Measurements from ENCODE around the gene BTN1A1. TPM values are rescaled to one million over a fixed set of nuclear protein-coding genes. Genes with fewer than 3 reads are reported as not detected.

The BTN1A1 gene
- polyA plus RNA-seq (2013, experiment 1 of 2), result 0.04 TPM
- polyA plus RNA-seq (2013, experiment 2 of 2), result 0.04 TPM

- H3K4ac ChIP-seq (ENCODE audit: low read length), result no peak within 1 kb of the TSS
- H3K9ac ChIP-seq (ENCODE audit: low read depth, low read length, poor library complexity), result no peak within 1 kb of the TSS
- no peak within 1 kb of the TSS for H3K4me2 ChIP-seq (ENCODE audit: insufficient read depth, low read length, poor library complexity, severe bottlenecking)
- peaks cover 4 to 76% (median 20%) of the 10 kb centered on the region in 3 experiments for H3K27me3 ChIP-seq (ENCODE audit: control insufficient read depth in 3 of 3, insufficient read depth in 3 of 3, low read depth in 1 of 3, low read length in 3 of 3)
- H3K4me1 ChIP-seq (ENCODE audit: control insufficient read depth in 2 of 2, insufficient read depth in 1 of 2, low read depth in 1 of 2, low read length in 2 of 2), result peaks cover 0 to 7% of the 10 kb centered on the region in 2 donors
- no peak within 1 kb of the TSS for H3K27ac ChIP-seq (replicated peaks; ENCODE audit: low read length)
- H2BK5ac ChIP-seq (ENCODE audit: low read length), result no peak within 1 kb of the TSS
- no peak within 1 kb of the TSS for H3K4me3 ChIP-seq (ENCODE audit: low read length in 2 of 2)
- no peak within 1 kb of the TSS for H2AFZ ChIP-seq (ENCODE audit: low read length)
- DNase-seq (ENCODE audit: low spot score), result no peak
- H3K23ac ChIP-seq (ENCODE audit: low read depth, low read length, poor library complexity), result no peak within 1 kb of the TSS
- H3K14ac ChIP-seq (ENCODE audit: low read length), result no peak within 1 kb of the TSS
- no peaks in the 10 kb centered on the region for H3K36me3 ChIP-seq (replicated peaks in 1 of 2; ENCODE audit: control insufficient read depth in 2 of 2, insufficient read depth in 2 of 2, low read length in 2 of 2)
- H2BK120ac ChIP-seq (ENCODE audit: low read depth, low read length), result no peak within 1 kb of the TSS
- no peak within 1 kb of the TSS for H4K8ac ChIP-seq (ENCODE audit: low read depth, low read length)
- no peak within 1 kb of the TSS for H2BK12ac ChIP-seq (ENCODE audit: low read length)
- H4K91ac ChIP-seq (ENCODE audit: low read depth, low read length, poor library complexity), result no peak within 1 kb of the TSS
- H2BK15ac ChIP-seq (ENCODE audit: low read length), result no peak within 1 kb of the TSS
- H3K79me1 ChIP-seq (ENCODE audit: low read depth, low read length), result no peaks in the 10 kb centered on the region
- H3K18ac ChIP-seq (ENCODE audit: low read length), result no peak within 1 kb of the TSS
- peaks cover 3 to 8% of the 10 kb centered on the region in 2 donors for H3K9me3 ChIP-seq (replicated peaks in 1 of 2; ENCODE audit: control insufficient read depth in 2 of 2, insufficient read depth in 1 of 2, low read depth in 1 of 2, low read length in 2 of 2)
- H2AK5ac ChIP-seq (ENCODE audit: low read depth, low read length), result no peak within 1 kb of the TSS
- no CpG with 5 or more reads among the region's 2 CpGs for WGBS, 2 donors (ENCODE audit: extremely low coverage in 2 of 2, insufficient read length in 2 of 2, insufficient replicate concordance in 1 of 2)
Measured at GRCh38 chr6:26500102-26500501, at the start of gene BTN1A1. BTN1A1 (plus strand) TSS chr6:26500303; CDS start chr6:26501287, 984 bp downstream.

- Histone ChIP-seq H2BK120ac (ENCODE audit: low read depth, low read length) (no peak overlapping the region), H2AFZ (ENCODE audit: low read length) (no peak overlapping the region), H3K4me2 (ENCODE audit: insufficient read depth, low read length, poor library complexity, severe bottlenecking) (no peak overlapping the region), H3K4ac (ENCODE audit: low read length) (no peak overlapping the region), H3K4me3 (ENCODE audit: low read length in 2 of 2) (no peak overlapping the region), H3K36me3 (replicated peaks in 1 of 2; ENCODE audit: control insufficient read depth in 2 of 2, insufficient read depth in 2 of 2, low read length in 2 of 2) (no peaks in the 10 kb centered on the region), H3K4me1 (ENCODE audit: control insufficient read depth in 2 of 2, insufficient read depth in 1 of 2, low read depth in 1 of 2, low read length in 2 of 2) (peaks cover 0 to 1% of the 10 kb centered on the region in 2 donors), H3K14ac (ENCODE audit: low read length) (no peak overlapping the region), H3K79me1 (ENCODE audit: low read depth, low read length) (peaks cover 2% of the 10 kb centered on the region), H3K18ac (ENCODE audit: low read length) (no peak overlapping the region), H2BK5ac (ENCODE audit: low read length) (no peak overlapping the region), H4K8ac (ENCODE audit: low read depth, low read length) (no peak overlapping the region), H3K9me3 (replicated peaks in 1 of 2; ENCODE audit: control insufficient read depth in 2 of 2, insufficient read depth in 1 of 2, low read depth in 1 of 2, low read length in 2 of 2) (no peaks in the 10 kb centered on the region), H3K9ac (ENCODE audit: low read depth, low read length, poor library complexity) (no peak overlapping the region), H4K91ac (ENCODE audit: low read depth, low read length, poor library complexity) (no peak overlapping the region), H3K23ac (ENCODE audit: low read depth, low read length, poor library complexity) (no peak overlapping the region), H3K27ac (replicated peaks; ENCODE audit: low read length) (no peak overlapping the region), H2BK15ac (ENCODE audit: low read length) (no peak overlapping the region), H2BK12ac (ENCODE audit: low read length) (no peak overlapping the region), H2AK5ac (ENCODE audit: low read depth, low read length) (no peak overlapping the region), H3K27me3 (ENCODE audit: control insufficient read depth in 3 of 3, insufficient read depth in 3 of 3, low read depth in 1 of 3, low read length in 3 of 3) (no peaks in the 10 kb centered on the region)
- no CpG with 5 or more reads among the region's 1 CpG for WGBS, 2 donors (ENCODE audit: extremely low coverage in 2 of 2, insufficient read length in 2 of 2, insufficient replicate concordance in 1 of 2)
- no peak for DNase-seq (ENCODE audit: low spot score)
Measured at GRCh38 chr6:26452631-26453235, 47.4 kb upstream of the BTN1A1 start.

GRCh38 chr6:26454631-26455030 is 45.5 kb upstream of the BTN1A1 start:
- H3K4ac ChIP-seq (ENCODE audit: low read length), result no peak overlapping the region
- H4K8ac ChIP-seq (ENCODE audit: low read depth, low read length), result no peak overlapping the region

GRCh38 chr6:26455357-26455970 is 44.6 kb upstream of the BTN1A1 start:
- H2AK5ac ChIP-seq (ENCODE audit: low read depth, low read length), result no peak overlapping the region
- H3K9me3 ChIP-seq (replicated peaks in 1 of 2; ENCODE audit: control insufficient read depth in 2 of 2, insufficient read depth in 1 of 2, low read depth in 1 of 2, low read length in 2 of 2), result no peaks in the 10 kb centered on the region
- no peak overlapping the region for H4K8ac ChIP-seq (ENCODE audit: low read depth, low read length)
- peak overlapping the region; percentile 14 for H3K23ac ChIP-seq (ENCODE audit: low read depth, low read length, poor library complexity)
- H3K79me1 ChIP-seq (ENCODE audit: low read depth, low read length), result peaks cover 6% of the 10 kb centered on the region
- H3K9ac ChIP-seq (ENCODE audit: low read depth, low read length, poor library complexity), result no peak overlapping the region
- H3K14ac ChIP-seq (ENCODE audit: low read length), result no peak overlapping the region
- H2BK15ac ChIP-seq (ENCODE audit: low read length), result no peak overlapping the region
- peaks cover 7 to 16% of the 10 kb centered on the region in 2 donors for H3K36me3 ChIP-seq (replicated peaks in 1 of 2; ENCODE audit: control insufficient read depth in 2 of 2, insufficient read depth in 2 of 2, low read length in 2 of 2)
- no peak for DNase-seq (ENCODE audit: low spot score)
- no peak overlapping the region for H2BK120ac ChIP-seq (ENCODE audit: low read depth, low read length)
- H3K4me1 ChIP-seq (ENCODE audit: control insufficient read depth in 2 of 2, insufficient read depth in 1 of 2, low read depth in 1 of 2, low read length in 2 of 2), result peaks cover 3 to 4% of the 10 kb centered on the region in 2 donors
- H3K4me2 ChIP-seq (ENCODE audit: insufficient read depth, low read length, poor library complexity, severe bottlenecking), result no peak overlapping the region
- no peak overlapping the region for H3K27ac ChIP-seq (replicated peaks; ENCODE audit: low read length)
- H2BK12ac ChIP-seq (ENCODE audit: low read length), result no peak overlapping the region
- no peaks in the 10 kb centered on the region for H3K27me3 ChIP-seq (ENCODE audit: control insufficient read depth in 3 of 3, insufficient read depth in 3 of 3, low read depth in 1 of 3, low read length in 3 of 3)
- no peak overlapping the region for H2BK5ac ChIP-seq (ENCODE audit: low read length)
- H3K18ac ChIP-seq (ENCODE audit: low read length), result no peak overlapping the region
- no peak overlapping the region for H3K4ac ChIP-seq (ENCODE audit: low read length)
- no peak overlapping the region for H2AFZ ChIP-seq (ENCODE audit: low read length)
- H4K91ac ChIP-seq (ENCODE audit: low read depth, low read length, poor library complexity), result no peak overlapping the region
- no CpG with 5 or more reads among the region's 3 CpGs for WGBS, 2 donors (ENCODE audit: extremely low coverage in 2 of 2, insufficient read length in 2 of 2, insufficient replicate concordance in 1 of 2)
- no peak overlapping the region for H3K4me3 ChIP-seq (ENCODE audit: low read length in 2 of 2)

More at GRCh38 chr6:26454631-26455030, 45.5 kb upstream of the BTN1A1 start:
- Histone ChIP-seq H3K14ac (ENCODE audit: low read length) (no peak overlapping the region), H2BK5ac (ENCODE audit: low read length) (no peak overlapping the region), H3K36me3 (replicated peaks in 1 of 2; ENCODE audit: control insufficient read depth in 2 of 2, insufficient read depth in 2 of 2, low read length in 2 of 2) (peaks cover 4 to 7% of the 10 kb centered on the region in 2 donors), H3K18ac (ENCODE audit: low read length) (no peak overlapping the region), H2AFZ (ENCODE audit: low read length) (no peak overlapping the region), H4K91ac (ENCODE audit: low read depth, low read length, poor library complexity) (no peak overlapping the region), H3K79me1 (ENCODE audit: low read depth, low read length) (peaks cover 6% of the 10 kb centered on the region), H3K23ac (ENCODE audit: low read depth, low read length, poor library complexity) (no peak overlapping the region), H2AK5ac (ENCODE audit: low read depth, low read length) (no peak overlapping the region), H3K9me3 (replicated peaks in 1 of 2; ENCODE audit: control insufficient read depth in 2 of 2, insufficient read depth in 1 of 2, low read depth in 1 of 2, low read length in 2 of 2) (no peaks in the 10 kb centered on the region), H3K9ac (ENCODE audit: low read depth, low read length, poor library complexity) (no peak overlapping the region), H2BK120ac (ENCODE audit: low read depth, low read length) (no peak overlapping the region), H3K4me1 (ENCODE audit: control insufficient read depth in 2 of 2, insufficient read depth in 1 of 2, low read depth in 1 of 2, low read length in 2 of 2) (peaks cover 3 to 4% of the 10 kb centered on the region in 2 donors), H2BK12ac (ENCODE audit: low read length) (no peak overlapping the region), H3K4me2 (ENCODE audit: insufficient read depth, low read length, poor library complexity, severe bottlenecking) (no peak overlapping the region), H3K27me3 (ENCODE audit: control insufficient read depth in 3 of 3, insufficient read depth in 3 of 3, low read depth in 1 of 3, low read length in 3 of 3) (no peaks in the 10 kb centered on the region), H3K27ac (replicated peaks; ENCODE audit: low read length) (no peak overlapping the region), H2BK15ac (ENCODE audit: low read length) (no peak overlapping the region), H3K4me3 (ENCODE audit: low read length in 2 of 2) (no peak overlapping the region)
- no peak for DNase-seq (ENCODE audit: low spot score)
- no CpG with 5 or more reads among the region's 1 CpG for WGBS, 2 donors (ENCODE audit: extremely low coverage in 2 of 2, insufficient read length in 2 of 2, insufficient replicate concordance in 1 of 2)
